ENCODE measurements around the gene PANK3. TPM values are rescaled to one million over a fixed set of nuclear protein-coding genes. Genes with fewer than 3 reads are reported as not detected.

PANK3 gene
- polyA plus RNA-seq, 3 donors, result 9.0 to 11.9 (median 9.3) TPM

DNA sequence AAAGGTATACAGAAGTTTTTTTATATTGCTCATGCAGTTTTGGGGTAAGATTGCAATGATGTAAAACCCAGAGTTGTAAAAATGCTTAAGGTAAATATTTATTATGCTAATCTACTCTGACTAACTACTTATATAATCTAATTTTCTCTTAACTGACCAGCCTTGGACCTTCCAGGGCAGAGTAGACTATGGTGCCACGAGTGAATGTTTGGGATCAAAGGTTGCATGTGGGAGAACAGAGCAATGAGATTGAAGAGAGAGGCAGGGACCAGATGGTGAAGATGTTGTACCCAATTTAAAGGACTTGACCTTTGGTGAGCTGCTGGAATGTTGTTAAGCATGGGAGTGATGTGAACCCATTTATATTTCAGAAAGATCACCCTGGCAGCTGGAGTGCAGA is 34.8 kb upstream of the PANK3 start:
- no peaks in the 10 kb centered on the region for H3K36me3 ChIP-seq (replicated peaks in 1 of 2; ENCODE audit: control insufficient read depth in 1 of 2, insufficient read depth in 2 of 2, low read length in 2 of 2)
- no peaks in the 10 kb centered on the region for H3K36me3 Mint-ChIP-seq
- intact Hi-C loops (cut with micrococcal nuclease), result no loop called here

DNA sequence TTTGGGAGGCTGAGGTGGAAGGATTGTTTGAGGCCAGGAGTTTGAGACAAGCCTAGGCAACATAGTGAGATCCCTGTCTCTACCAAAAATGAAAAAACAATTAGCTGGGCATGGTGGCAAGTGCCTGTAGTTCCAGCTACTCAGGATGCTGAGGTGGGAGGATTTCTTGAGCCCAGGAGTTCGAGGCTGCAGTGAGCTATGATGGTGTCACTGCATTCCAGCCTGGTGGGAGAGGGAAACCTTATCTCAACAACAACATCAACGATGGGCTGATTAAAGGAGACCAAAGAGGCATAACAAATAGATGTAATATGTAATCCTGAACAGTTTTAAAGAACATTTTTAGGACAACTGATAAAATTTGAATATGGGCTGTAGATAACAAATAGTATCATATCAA is 34.2 kb upstream of the PANK3 start:
- H3K36me3 ChIP-seq (replicated peaks in 1 of 2; ENCODE audit: control insufficient read depth in 1 of 2, insufficient read depth in 2 of 2, low read length in 2 of 2), result no peaks in the 10 kb centered on the region
- Mint-ChIP-seq H3K9me3 (peaks cover 0 to 3% (median 0%) of the 10 kb centered on the region in 7 donors), H3K4me3 (no peak overlapping the region), H3K36me3 (no peaks in the 10 kb centered on the region), H3K27me3 (ENCODE audit: low read depth in 3 of 3) (peaks cover 0 to 4% (median 2%) of the 10 kb centered on the region in 3 donors), H3K27ac (no peak overlapping the region), H3K4me1 (peaks cover 5% of the 10 kb centered on the region)
- DNase-seq, result no peak
- H3K79me2 ChIP-seq (ENCODE audit: insufficient read depth, low read length), result no peaks in the 10 kb centered on the region
- intact Hi-C loops (cut with micrococcal nuclease), result no loop called here
- H3K9ac ChIP-seq (ENCODE audit: insufficient read depth, low read length, poor library complexity, severe bottlenecking), result no peak overlapping the region
- no peak overlapping the region for H3K4me3 ChIP-seq (replicated peaks in 1 of 3; ENCODE audit: low read depth in 2 of 3, low read length in 3 of 3)
- WGBS (ENCODE audit: insufficient coverage), result no CpG with 5 or more reads among the region's 2 CpGs
- H4K20me1 ChIP-seq (ENCODE audit: insufficient read depth, low read length), result no peaks in the 10 kb centered on the region
- H3K4me2 ChIP-seq (replicated peaks; ENCODE audit: extremely low read depth, low read length, poor library complexity, severe bottlenecking), result no peak overlapping the region
- H2AFZ ChIP-seq (ENCODE audit: insufficient read depth, low read depth, low read length, poor library complexity, severe bottlenecking), result no peak overlapping the region
- H3K27ac ChIP-seq (ENCODE audit: low read depth in 1 of 2, low read length in 2 of 2), result no peak overlapping the region
- TF ChIP-seq, protein P1, sequence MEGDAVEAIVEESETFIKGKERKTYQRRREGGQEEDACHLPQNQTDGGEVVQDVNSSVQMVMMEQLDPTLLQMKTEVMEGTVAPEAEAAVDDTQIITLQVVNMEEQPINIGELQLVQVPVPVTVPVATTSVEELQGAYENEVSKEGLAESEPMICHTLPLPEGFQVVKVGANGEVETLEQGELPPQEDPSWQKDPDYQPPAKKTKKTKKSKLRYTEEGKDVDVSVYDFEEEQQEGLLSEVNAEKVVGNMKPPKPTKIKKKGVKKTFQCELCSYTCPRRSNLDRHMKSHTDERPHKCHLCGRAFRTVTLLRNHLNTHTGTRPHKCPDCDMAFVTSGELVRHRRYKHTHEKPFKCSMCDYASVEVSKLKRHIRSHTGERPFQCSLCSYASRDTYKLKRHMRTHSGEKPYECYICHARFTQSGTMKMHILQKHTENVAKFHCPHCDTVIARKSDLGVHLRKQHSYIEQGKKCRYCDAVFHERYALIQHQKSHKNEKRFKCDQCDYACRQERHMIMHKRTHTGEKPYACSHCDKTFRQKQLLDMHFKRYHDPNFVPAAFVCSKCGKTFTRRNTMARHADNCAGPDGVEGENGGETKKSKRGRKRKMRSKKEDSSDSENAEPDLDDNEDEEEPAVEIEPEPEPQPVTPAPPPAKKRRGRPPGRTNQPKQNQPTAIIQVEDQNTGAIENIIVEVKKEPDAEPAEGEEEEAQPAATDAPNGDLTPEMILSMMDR (IDR thresholded peaks at IDR 0.05), result no peak
- H3K27me3 ChIP-seq (ENCODE audit: control insufficient read depth in 2 of 2, insufficient read depth in 2 of 2, low read length in 2 of 2), result no peaks in the 10 kb centered on the region
- H3K9me3 ChIP-seq (replicated peaks in 1 of 2; ENCODE audit: control insufficient read depth in 1 of 2, insufficient read depth in 1 of 2, low read length in 2 of 2), result no peaks in the 10 kb centered on the region
- no peaks in the 10 kb centered on the region for H3K4me1 ChIP-seq (ENCODE audit: control insufficient read depth in 1 of 2, insufficient read depth in 2 of 2, low read length in 2 of 2)

More for the DNA sequence above, 34.8 kb upstream of the PANK3 start:
- Histone ChIP-seq H3K9ac (ENCODE audit: insufficient read depth, low read length, poor library complexity, severe bottlenecking) (no peak overlapping the region), H3K27ac (ENCODE audit: low read depth in 1 of 2, low read length in 2 of 2) (no peak overlapping the region), H3K9me3 (replicated peaks in 1 of 2; ENCODE audit: control insufficient read depth in 1 of 2, insufficient read depth in 1 of 2, low read length in 2 of 2) (no peaks in the 10 kb centered on the region), H3K4me2 (replicated peaks; ENCODE audit: extremely low read depth, low read length, poor library complexity, severe bottlenecking) (no peak overlapping the region), H4K20me1 (ENCODE audit: insufficient read depth, low read length) (no peaks in the 10 kb centered on the region), H3K4me1 (ENCODE audit: control insufficient read depth in 1 of 2, insufficient read depth in 2 of 2, low read length in 2 of 2) (no peaks in the 10 kb centered on the region), H3K4me3 (replicated peaks in 1 of 3; ENCODE audit: low read depth in 2 of 3, low read length in 3 of 3) (no peak overlapping the region), H3K79me2 (ENCODE audit: insufficient read depth, low read length) (no peaks in the 10 kb centered on the region), H2AFZ (ENCODE audit: insufficient read depth, low read depth, low read length, poor library complexity, severe bottlenecking) (no peak overlapping the region), H3K27me3 (ENCODE audit: control insufficient read depth in 2 of 2, insufficient read depth in 2 of 2, low read length in 2 of 2) (no peaks in the 10 kb centered on the region)
- no peak for DNase-seq
- 100% methylated on average over 1 of the region's 1 CpG for WGBS (ENCODE audit: insufficient coverage)
- peaks cover 0 to 3% (median 0%) of the 10 kb centered on the region in 7 donors for H3K9me3 Mint-ChIP-seq
- H3K4me3 Mint-ChIP-seq, result no peak overlapping the region
- H3K27me3 Mint-ChIP-seq (ENCODE audit: low read depth in 3 of 3), result peaks cover 0 to 4% (median 3%) of the 10 kb centered on the region in 3 donors
- peaks cover 5% of the 10 kb centered on the region for H3K4me1 Mint-ChIP-seq
- TF ChIP-seq, protein P1 (IDR thresholded peaks at IDR 0.05), result no peak
- H3K27ac Mint-ChIP-seq, result no peak overlapping the region
